Measurements from ENCODE around the gene PHLDB3. TPM values are rescaled to one million over a fixed set of nuclear protein-coding genes. Genes with fewer than 3 reads are reported as not detected.

The PHLDB3 gene
- total RNA-seq, 1 experiment from 2014 or later = 8.5 TPM

DNA sequence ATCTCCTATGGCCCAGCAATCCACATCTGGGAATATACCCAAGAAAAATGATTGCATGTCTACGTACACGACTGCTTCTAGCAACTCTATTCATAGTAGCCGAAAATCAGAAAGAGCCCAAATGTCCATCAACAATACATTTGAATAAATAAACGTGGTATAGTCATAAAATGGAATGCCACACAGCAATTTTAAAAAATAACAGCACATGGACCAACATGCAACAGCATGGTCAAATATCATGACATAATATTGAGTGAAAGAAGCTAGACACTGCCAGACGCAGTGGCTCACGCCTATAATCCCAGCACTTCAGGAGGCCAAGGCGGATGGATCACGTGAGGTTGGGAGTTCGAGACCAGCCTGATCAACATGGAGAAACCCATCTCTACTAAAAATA lies 73.6 kb downstream of the PHLDB3 start:
- H3K56ac ChIP-seq (ENCODE audit: insufficient read length, low read depth, low read length) = no peak overlapping the region
- no peak overlapping the region for H2BK12ac ChIP-seq (ENCODE audit: insufficient read length, low read depth, low read length)
- Mint-ChIP-seq H3K9me3 (peaks cover 0 to 35% of the 10 kb centered on the region in 2 experiments; a peak in 4 of 5 replicates), H3K27me3 (ENCODE audit: low read depth) (peaks cover 2% of the 10 kb centered on the region; the same call in 1 of the 2 replicates), H3K4me3 (no peak overlapping the region), H3K36me3 (ENCODE audit: insufficient read depth in 1 of 3, low read depth in 3 of 3) (no peaks in the 10 kb centered on the region), H3K27ac (no peak overlapping the region), H3K4me1 (no peaks in the 10 kb centered on the region)
- no peak overlapping the region for H3K18ac ChIP-seq (ENCODE audit: insufficient read length, low read depth, low read length)
- H4K5ac ChIP-seq (ENCODE audit: insufficient read length, low read depth, low read length) = no peak overlapping the region
- H2BK15ac ChIP-seq (ENCODE audit: low read depth, low read length) = no peak overlapping the region
- no peak for DNase-seq
- H3K27me3 ChIP-seq (ENCODE audit: insufficient read depth, low read length) = no peaks in the 10 kb centered on the region
- no peak overlapping the region for H3K9ac ChIP-seq (ENCODE audit: extremely low read depth, insufficient read length, low read length)
- H2AK5ac ChIP-seq (ENCODE audit: insufficient read length, low read length) = no peak overlapping the region
- H3K27ac ChIP-seq (ENCODE audit: insufficient read length, low read depth, low read length) = no peak overlapping the region
- TF ChIP-seq, protein P1, sequence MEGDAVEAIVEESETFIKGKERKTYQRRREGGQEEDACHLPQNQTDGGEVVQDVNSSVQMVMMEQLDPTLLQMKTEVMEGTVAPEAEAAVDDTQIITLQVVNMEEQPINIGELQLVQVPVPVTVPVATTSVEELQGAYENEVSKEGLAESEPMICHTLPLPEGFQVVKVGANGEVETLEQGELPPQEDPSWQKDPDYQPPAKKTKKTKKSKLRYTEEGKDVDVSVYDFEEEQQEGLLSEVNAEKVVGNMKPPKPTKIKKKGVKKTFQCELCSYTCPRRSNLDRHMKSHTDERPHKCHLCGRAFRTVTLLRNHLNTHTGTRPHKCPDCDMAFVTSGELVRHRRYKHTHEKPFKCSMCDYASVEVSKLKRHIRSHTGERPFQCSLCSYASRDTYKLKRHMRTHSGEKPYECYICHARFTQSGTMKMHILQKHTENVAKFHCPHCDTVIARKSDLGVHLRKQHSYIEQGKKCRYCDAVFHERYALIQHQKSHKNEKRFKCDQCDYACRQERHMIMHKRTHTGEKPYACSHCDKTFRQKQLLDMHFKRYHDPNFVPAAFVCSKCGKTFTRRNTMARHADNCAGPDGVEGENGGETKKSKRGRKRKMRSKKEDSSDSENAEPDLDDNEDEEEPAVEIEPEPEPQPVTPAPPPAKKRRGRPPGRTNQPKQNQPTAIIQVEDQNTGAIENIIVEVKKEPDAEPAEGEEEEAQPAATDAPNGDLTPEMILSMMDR (conservative IDR thresholded peaks at IDR 0.05) = no peak
- H3K23me2 ChIP-seq (ENCODE audit: insufficient read length, low read depth, low read length, poor library complexity, severe bottlenecking) = no peaks in the 10 kb centered on the region
- H3K23ac ChIP-seq (ENCODE audit: insufficient read length, low read depth, low read length) = no peak overlapping the region
- no peaks in the 10 kb centered on the region for H3K9me3 ChIP-seq (ENCODE audit: control insufficient read depth, low read depth, low read length)
- no peak overlapping the region for H2BK5ac ChIP-seq (ENCODE audit: insufficient read length, low read length)
- no peak overlapping the region for H2BK20ac ChIP-seq (ENCODE audit: low read depth, low read length, poor library complexity, severe bottlenecking)
- no peak overlapping the region for H2AFZ ChIP-seq (ENCODE audit: low read length)
- no peaks in the 10 kb centered on the region for H4K20me1 ChIP-seq (ENCODE audit: control insufficient read depth, insufficient read depth, insufficient read length)
- no peak overlapping the region for H4K91ac ChIP-seq (ENCODE audit: insufficient read length, low read depth, low read length)
- WGBS (ENCODE audit: extremely low coverage, insufficient read length, low lambda C conversion rate) = no CpG with 5 or more reads among the region's 9 CpGs
- no peak overlapping the region for H3T11ph ChIP-seq (ENCODE audit: low read length)
- no peak overlapping the region for H3K14ac ChIP-seq (ENCODE audit: insufficient read depth, low read length)
- no peak overlapping the region for H2BK120ac ChIP-seq (ENCODE audit: low read depth, low read length, poor library complexity, severe bottlenecking)
- no peak overlapping the region for H4K8ac ChIP-seq (replicated peaks; ENCODE audit: insufficient read length, low read depth, low read length)
- H3K4me2 ChIP-seq (ENCODE audit: insufficient read depth, insufficient read length, low read length) = no peak overlapping the region
- no peaks in the 10 kb centered on the region for H3K79me2 ChIP-seq (ENCODE audit: insufficient read depth, low read length)
- H3K4ac ChIP-seq (ENCODE audit: low read depth, low read length) = no peak overlapping the region
- H3K4me1 ChIP-seq (ENCODE audit: insufficient read depth, low read length) = no peaks in the 10 kb centered on the region
- H3K79me1 ChIP-seq (ENCODE audit: insufficient read depth, low read depth, low read length, poor library complexity, severe bottlenecking) = no peaks in the 10 kb centered on the region
